ENCODE results near the gene CYP1A2. TPM values are rescaled to one million over a fixed set of nuclear protein-coding genes. Genes with fewer than 3 reads are reported as not detected.

CYP1A2 gene
- total and polyA plus RNA-seq, 4 donors, result 0.05 to 0.57 (median 0.17) TPM; not detected in 1

DNA sequence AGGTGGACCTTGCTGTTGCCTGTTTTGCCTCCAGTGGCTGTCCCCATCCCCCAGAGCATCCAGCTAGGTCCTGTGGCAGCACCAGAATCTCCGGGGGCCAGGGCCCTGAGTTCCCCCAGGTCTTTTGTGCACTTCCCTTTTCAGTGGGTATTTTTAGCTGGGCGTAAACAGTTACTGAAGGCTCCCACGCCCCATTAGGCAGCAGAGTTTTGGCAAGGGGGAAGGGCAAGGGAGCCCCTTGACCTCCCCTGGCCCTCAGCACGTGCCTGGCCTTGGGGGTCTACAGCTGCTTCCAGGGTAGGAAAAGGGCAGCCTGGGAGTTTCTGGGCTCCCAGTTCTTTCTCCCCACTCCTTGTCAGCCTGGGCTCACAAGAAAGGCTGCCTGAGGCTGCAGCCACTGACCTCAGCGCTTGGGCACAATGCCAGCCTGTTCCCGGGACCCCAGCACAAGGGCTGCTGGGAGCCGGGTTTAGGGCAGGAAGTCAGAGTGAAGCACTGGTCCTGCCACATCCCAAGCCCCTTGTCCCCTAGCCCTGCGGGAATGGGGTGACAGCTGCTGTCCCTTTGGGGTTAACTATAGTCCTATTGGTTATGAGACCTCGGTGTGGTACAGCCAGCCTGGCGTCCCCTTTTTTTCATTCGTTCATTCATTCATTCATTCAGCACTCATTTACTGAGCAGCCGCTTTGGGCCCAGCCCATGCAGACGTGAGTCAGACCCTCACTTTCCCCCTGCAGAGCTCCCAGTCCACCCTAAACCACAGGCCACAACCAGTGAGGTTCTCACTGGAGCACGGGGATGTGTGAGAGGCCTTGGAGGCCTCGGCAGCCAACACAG, 41.7 kb downstream of the CYP1A2 start:
- H3K36me3 ChIP-seq (ENCODE audit: control insufficient read depth in 4 of 4, insufficient read depth in 4 of 4, low read length in 4 of 4), result peaks cover 0 to 4% (median 2%) of the 10 kb centered on the region in 4 donors
- H3K9ac ChIP-seq (ENCODE audit: insufficient read depth in 1 of 2, low read length in 2 of 2), result peak overlapping the region in 1 of 2 donors; percentile 55
- DNase-seq, result peak; percentile 84 to 87 (median 86)
- H3K27ac ChIP-seq (ENCODE audit: low read depth in 1 of 2, low read length in 1 of 2), result peak overlapping the region; percentile 36 to 87
- WGBS, 2 donors, result 11 to 28% methylated on average over 15 of the region's 15 CpGs
- TF ChIP-seq, protein P1, sequence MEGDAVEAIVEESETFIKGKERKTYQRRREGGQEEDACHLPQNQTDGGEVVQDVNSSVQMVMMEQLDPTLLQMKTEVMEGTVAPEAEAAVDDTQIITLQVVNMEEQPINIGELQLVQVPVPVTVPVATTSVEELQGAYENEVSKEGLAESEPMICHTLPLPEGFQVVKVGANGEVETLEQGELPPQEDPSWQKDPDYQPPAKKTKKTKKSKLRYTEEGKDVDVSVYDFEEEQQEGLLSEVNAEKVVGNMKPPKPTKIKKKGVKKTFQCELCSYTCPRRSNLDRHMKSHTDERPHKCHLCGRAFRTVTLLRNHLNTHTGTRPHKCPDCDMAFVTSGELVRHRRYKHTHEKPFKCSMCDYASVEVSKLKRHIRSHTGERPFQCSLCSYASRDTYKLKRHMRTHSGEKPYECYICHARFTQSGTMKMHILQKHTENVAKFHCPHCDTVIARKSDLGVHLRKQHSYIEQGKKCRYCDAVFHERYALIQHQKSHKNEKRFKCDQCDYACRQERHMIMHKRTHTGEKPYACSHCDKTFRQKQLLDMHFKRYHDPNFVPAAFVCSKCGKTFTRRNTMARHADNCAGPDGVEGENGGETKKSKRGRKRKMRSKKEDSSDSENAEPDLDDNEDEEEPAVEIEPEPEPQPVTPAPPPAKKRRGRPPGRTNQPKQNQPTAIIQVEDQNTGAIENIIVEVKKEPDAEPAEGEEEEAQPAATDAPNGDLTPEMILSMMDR (IDR thresholded peaks at IDR 0.05; ENCODE audit: control extremely low read depth, extremely low read depth), result no peak
- no peak overlapping the region for H3K4me3 ChIP-seq
- H3K9me3 ChIP-seq (ENCODE audit: control insufficient read depth in 4 of 4, insufficient read depth in 3 of 4, low read length in 3 of 4), result no peaks in the 10 kb centered on the region
- peaks cover 13 to 62% (median 30%) of the 10 kb centered on the region in 5 donors for H3K4me1 ChIP-seq (ENCODE audit: control insufficient read depth in 5 of 5, insufficient read depth in 5 of 5, low read length in 5 of 5)
- no peak for ATAC-seq (ENCODE audit: insufficient read depth, low FRiP score)
- no peaks in the 10 kb centered on the region for H3K27me3 ChIP-seq (ENCODE audit: control insufficient read depth in 3 of 3, insufficient read depth in 3 of 3, low read length in 2 of 3)

GRCh38 chr15:74791007-74791406, 42.4 kb downstream of the CYP1A2 start:
- H3K27me3 ChIP-seq (ENCODE audit: control insufficient read depth in 3 of 3, insufficient read depth in 3 of 3, low read length in 2 of 3), result no peaks in the 10 kb centered on the region
- no peak overlapping the region for H3K4me3 ChIP-seq
- DNase-seq (no peak), ATAC-seq (ENCODE audit: insufficient read depth, low FRiP score) (no peak)
- WGBS, 2 donors, result 14 to 44% methylated on average over 1 of the region's 1 CpG
- no peak overlapping the region for H3K27ac ChIP-seq (ENCODE audit: low read depth in 1 of 2, low read length in 1 of 2)
- H3K4me1 ChIP-seq (ENCODE audit: control insufficient read depth in 5 of 5, insufficient read depth in 5 of 5, low read length in 5 of 5), result peaks cover 11 to 57% (median 25%) of the 10 kb centered on the region in 5 donors
- H3K9ac ChIP-seq (ENCODE audit: insufficient read depth in 1 of 2, low read length in 2 of 2), result no peak overlapping the region
- no peaks in the 10 kb centered on the region for H3K9me3 ChIP-seq (ENCODE audit: control insufficient read depth in 4 of 4, insufficient read depth in 3 of 4, low read length in 3 of 4)
- TF ChIP-seq, protein P1 (IDR thresholded peaks at IDR 0.05; ENCODE audit: control extremely low read depth, extremely low read depth), result no peak
- H3K36me3 ChIP-seq (ENCODE audit: control insufficient read depth in 4 of 4, insufficient read depth in 4 of 4, low read length in 4 of 4), result peaks cover 0 to 1% (median 0%) of the 10 kb centered on the region in 4 donors

DNA sequence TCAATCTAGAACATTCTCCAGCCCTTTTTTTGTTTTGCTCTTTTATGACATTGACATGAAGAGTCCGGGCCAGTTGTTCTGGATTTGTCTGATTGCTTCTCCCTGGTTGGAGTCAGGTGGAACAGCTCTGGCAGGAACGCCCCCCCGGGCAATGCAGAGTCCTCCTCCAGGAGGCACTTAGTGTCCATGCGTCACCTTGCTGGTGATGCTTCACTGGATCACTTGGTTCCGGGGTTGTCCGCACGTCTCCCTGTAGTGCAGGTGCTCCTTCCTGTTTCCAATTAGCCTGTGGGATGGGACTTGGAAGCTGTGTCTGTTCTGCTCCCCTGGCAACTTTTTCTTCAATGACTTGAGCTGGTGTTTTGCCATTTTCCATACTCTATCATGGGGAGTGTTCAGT, 43.0 kb downstream of the CYP1A2 start:
- ATAC-seq (ENCODE audit: insufficient read depth, low FRiP score) (no peak), DNase-seq (no peak)
- WGBS, 2 donors, result 77 to 84% methylated on average over 7 of the region's 7 CpGs
- TF ChIP-seq, protein P1 (IDR thresholded peaks at IDR 0.05; ENCODE audit: control extremely low read depth, extremely low read depth), result no peak
- Histone ChIP-seq H3K36me3 (ENCODE audit: control insufficient read depth in 4 of 4, insufficient read depth in 4 of 4, low read length in 4 of 4) (peaks cover 0 to 1% (median 0%) of the 10 kb centered on the region in 4 donors), H3K27ac (ENCODE audit: low read depth in 1 of 2, low read length in 1 of 2) (no peak overlapping the region), H3K4me1 (ENCODE audit: control insufficient read depth in 5 of 5, insufficient read depth in 5 of 5, low read length in 5 of 5) (peaks cover 11 to 52% (median 25%) of the 10 kb centered on the region in 5 donors), H3K4me3 (no peak overlapping the region), H3K9me3 (ENCODE audit: control insufficient read depth in 4 of 4, insufficient read depth in 3 of 4, low read length in 3 of 4) (no peaks in the 10 kb centered on the region), H3K27me3 (ENCODE audit: control insufficient read depth in 3 of 3, insufficient read depth in 3 of 3, low read length in 2 of 3) (no peaks in the 10 kb centered on the region), H3K9ac (ENCODE audit: insufficient read depth in 1 of 2, low read length in 2 of 2) (peak overlapping the region in 1 of 2 donors; percentile 4)
